Choroid plexus epithelial cell (primary cell): ENCODE results near the gene EPHB1.
"Not testable (repeated sequence)": the region's sequence is repeated elsewhere in the genome, so short reads cannot be mapped to it uniquely, and the experiment has no call there.

Experiments used
- DNase-seq: peaks from one replicate; pipeline ENCODE4 v3.0.0-alpha.2; 2010; ENCODE audit warnings: low read depth
- H3K4me3 ChIP-seq: 2 replicates; pipeline ENCODE4 v1.5.1; 2011; ENCODE audit warnings: low read depth, mild to moderate bottlenecking, control low read depth, low read length, moderate library complexity
- TF ChIP-seq, protein P1 (sequence below): conservative IDR thresholded peaks from 2 replicates; pipeline ENCODE4 v1.5.1; 2011; ENCODE audit warnings: low read depth, mild to moderate bottlenecking, control low read depth, inconsistent platforms, low read length, moderate library complexity

The EPHB1 gene

DNA sequence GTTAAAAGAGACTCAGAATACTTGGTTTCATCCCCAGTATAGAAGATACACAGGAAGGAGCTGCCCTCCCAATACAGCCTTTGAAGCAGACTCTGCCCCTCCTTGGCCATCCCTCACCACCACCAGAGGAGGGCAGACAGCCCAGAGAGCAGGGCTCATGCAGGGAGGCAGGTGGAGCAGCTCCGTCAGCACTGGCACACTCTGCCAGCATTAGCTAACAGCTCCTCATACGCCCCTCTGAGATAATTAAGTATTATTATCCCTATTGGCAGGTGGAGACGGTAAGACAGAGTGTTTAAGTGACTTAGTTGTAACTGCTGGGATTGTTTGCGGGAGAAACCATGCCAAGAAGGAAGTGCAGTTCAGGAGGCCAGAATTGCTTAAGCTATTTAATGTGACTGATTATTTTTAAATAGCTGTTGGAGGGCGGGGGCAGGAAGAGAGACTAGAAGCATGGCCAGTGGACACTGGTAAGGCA, 434.0 kb downstream of the EPHB1 start:
- no peak for DNase-seq
- H3K4me3 ChIP-seq = no peak overlapping the region
- TF ChIP-seq, protein P1, sequence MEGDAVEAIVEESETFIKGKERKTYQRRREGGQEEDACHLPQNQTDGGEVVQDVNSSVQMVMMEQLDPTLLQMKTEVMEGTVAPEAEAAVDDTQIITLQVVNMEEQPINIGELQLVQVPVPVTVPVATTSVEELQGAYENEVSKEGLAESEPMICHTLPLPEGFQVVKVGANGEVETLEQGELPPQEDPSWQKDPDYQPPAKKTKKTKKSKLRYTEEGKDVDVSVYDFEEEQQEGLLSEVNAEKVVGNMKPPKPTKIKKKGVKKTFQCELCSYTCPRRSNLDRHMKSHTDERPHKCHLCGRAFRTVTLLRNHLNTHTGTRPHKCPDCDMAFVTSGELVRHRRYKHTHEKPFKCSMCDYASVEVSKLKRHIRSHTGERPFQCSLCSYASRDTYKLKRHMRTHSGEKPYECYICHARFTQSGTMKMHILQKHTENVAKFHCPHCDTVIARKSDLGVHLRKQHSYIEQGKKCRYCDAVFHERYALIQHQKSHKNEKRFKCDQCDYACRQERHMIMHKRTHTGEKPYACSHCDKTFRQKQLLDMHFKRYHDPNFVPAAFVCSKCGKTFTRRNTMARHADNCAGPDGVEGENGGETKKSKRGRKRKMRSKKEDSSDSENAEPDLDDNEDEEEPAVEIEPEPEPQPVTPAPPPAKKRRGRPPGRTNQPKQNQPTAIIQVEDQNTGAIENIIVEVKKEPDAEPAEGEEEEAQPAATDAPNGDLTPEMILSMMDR = no peak

DNA sequence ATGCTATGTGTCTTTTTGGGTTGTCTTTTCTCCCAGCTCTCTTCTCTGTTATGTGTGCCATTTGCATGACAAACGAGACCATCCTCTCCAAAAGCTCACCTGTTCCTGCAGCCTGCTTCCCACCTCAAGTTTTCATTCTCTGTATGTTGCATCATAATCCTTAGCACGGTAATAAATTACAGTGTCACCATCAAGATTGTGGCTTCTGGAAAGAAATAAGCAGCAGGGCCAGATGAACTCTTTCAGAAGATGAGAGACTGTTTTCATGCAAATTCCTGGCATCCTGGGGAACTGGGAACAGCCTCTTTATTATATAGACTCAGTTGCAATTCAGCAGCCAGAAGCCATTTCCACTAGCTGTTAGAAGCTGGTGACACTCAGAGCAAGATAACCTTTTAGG, 436.7 kb downstream of the EPHB1 start:
- TF ChIP-seq, protein P1 = no peak
- no peak for DNase-seq
- H3K4me3 ChIP-seq = no peak overlapping the region

DNA sequence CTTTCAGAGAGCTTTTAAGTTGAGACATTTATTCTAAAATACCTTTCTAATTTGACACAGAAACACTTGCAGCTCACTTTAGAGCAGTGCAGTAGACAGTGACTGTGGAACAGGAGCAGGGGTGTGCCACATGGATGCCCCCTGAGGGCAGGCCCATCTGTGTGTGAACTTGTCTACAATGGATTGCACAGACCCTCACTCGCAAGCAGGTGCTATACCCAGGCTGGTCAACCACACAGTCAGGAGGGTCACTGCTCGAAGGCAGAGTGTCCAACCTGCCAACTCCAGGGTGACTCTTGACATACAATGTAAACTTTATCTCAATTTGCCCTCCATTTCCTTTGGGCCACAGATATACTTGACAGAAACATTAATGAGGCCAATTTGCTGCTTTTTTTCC, 437.2 kb downstream of the EPHB1 start:
- TF ChIP-seq, protein P1 = no peak
- no peak for DNase-seq
- no peak overlapping the region for H3K4me3 ChIP-seq

DNA sequence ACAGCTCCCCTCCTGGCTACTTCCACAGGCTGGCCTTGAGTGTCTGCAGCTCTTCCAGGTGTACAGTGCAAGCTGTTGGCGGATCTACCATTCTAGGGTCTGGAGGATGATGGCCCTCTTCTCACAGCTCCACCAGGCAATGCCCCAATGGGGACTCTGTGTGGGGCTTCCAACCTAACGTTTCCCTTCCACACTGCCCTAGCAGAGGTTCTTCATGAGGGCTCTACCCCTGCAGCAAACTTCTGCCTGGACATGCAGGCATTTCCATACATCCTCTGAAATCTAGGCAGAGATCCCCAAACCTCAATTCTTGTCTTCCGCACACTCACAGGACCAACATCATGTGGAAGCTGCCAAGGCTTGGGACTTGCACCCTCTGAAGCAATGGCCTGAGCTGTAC, 438.4 kb downstream of the EPHB1 start:
- not testable (repeated sequence) for H3K4me3 ChIP-seq, DNase-seq

DNA sequence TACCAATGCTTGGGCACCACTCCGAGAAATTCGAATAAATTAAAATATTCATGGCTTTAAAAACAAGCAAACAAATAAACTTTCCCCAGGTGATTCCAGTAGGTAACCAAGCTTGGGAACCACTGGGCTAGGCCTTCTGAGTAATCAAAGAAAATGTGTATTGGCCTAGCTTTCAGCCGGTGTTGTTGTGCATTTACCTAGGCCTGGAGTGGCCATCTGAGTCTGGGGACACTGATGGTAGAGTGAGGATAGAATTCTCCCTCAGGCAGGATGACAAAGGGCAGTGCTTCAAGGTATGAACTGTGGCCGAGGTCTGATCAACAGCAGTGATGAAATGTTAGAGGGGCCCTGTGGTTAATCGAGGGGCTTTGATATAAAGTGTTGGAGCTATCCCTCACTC, 440.5 kb downstream of the EPHB1 start:
- TF ChIP-seq, protein P1 = no peak
- DNase-seq = no peak
- no peak overlapping the region for H3K4me3 ChIP-seq

DNA sequence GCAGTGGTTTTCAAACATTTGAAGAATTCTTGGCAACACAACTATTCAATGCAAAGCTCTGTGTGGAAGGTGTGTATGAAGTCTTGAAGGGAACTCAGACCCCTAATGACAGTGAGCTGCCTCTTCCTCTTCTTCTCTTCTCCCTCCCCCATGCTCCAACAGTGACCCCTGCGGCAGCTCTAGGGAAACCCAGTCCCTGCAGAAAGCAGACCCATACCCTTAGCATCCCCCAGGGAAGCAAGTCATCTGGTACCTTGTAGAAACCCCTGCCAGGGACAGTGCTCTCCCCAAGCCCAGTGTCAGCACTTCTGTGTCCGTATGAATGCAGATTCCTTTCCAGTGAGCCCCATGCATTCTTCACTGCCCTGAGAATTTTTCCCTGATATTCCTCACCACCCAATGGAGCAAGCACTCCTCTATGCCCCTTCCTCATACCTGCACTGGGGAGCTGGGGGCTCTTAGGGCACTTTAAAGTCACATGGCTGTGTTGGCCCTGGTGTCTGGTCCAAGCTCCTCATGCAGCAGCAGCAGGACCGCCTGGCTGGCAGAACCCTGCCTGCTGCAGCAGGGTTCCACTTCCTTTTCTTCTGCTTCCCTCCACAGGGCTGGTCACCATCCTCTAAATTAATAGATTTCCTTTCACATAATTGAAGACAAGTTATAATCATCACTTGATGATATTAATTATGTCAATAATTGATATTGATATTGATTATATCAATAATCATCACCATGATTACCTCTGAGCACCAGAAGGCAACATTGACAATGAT, 442.5 kb downstream of the EPHB1 start:
- TF ChIP-seq, protein P1 = no peak
- DNase-seq = no peak
- no peak overlapping the region for H3K4me3 ChIP-seq

DNA sequence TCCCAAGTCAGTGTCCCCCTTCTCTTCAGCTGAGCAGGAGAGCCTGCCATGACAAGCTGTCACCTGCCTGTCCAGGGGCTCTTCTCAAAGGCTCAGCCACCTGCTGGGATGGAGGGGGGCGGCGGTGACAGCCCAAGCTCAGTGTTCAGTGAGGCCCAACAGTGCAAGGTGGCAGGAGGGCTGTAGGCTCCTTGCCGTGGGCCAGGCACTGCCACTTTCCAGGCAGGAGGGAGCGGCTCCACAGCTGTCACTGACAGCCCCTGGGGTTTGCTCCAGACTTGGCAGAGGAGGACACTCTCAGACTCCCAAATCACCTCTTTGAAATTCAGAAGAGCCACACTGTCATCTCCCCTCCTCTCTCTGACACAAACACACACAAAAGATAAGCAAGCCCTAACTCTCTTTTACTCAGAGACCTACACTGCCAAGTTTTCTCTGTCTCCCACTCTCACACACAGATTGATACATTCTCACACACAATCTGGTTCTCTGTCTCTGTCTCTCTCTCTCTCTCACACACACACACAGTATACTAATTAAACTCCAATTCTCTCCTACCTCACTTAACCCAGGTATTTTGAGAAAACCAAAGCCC, 443.3 kb downstream of the EPHB1 start:
- TF ChIP-seq, protein P1 = no peak
- DNase-seq = no peak
- H3K4me3 ChIP-seq = no peak overlapping the region
